HCT116 (cell line): ENCODE results near the gene RAC2. TPM values are rescaled to one million over a fixed set of nuclear protein-coding genes. Genes with fewer than 3 reads are reported as not detected.

Source experiments
- ATAC-seq: fragments of 200-7000 bp; cut with Tn5 transposase; 2 replicates; pipeline ENCODE4 v1.9.1; 2020; ENCODE audit warnings: mild to moderate bottlenecking, moderate library complexity
- BruUV-seq: library from RNA; stranded (reverse); fragments of 400-500 nt; replicated peaks from 2 replicates; lab custom pipeline; 2021; lab: Mats Ljungman, UMichigan
- CTCF ChIA-PET: fragments of 300-600 bp; sonication (Branson Sonifier 250); formaldehyde crosslinking; loops from one replicate; lab custom pipeline; 2021; ENCODE audit warnings: antibody characterized with exemption; lab: Charles Lee
- POLR2A ChIA-PET: fragments of 300-600, 350-600 bp; sonication (Branson Sonifier 250); formaldehyde crosslinking; loops from one replicate; lab custom pipeline; 2021; ENCODE audit warnings: antibody characterized with exemption; lab: Charles Lee
- RAD21 ChIA-PET, 2 experiments: fragments of 300-600 bp; sonication (Branson Sonifier 250); formaldehyde crosslinking; loops; one replicate each; lab custom pipeline; 2023; ENCODE audit warnings: low total read pairs in 2 of 2; ENCODE audit not compliant: uncharacterized antibody in 2 of 2, unreplicated experiment in 2 of 2, low non-redundant PET in 1 of 2; lab: Charles Lee
- DNase-seq: peaks from one replicate; pipeline ENCODE4 v3.0.0-alpha.2; 2010; ENCODE audit warnings: low read depth, low spot score
- H2AFZ ChIP-seq: fragments of 200-600 bp; shearing (Covaris generic), sonication (generic); 2 replicates; pipeline ENCODE4 v1.6.1; 2017; ENCODE audit warnings: low read depth, mixed run types, mixed read lengths, antibody characterized with exemption, low read length; ENCODE audit not compliant: poor library complexity, severe bottlenecking
- H3K27ac ChIP-seq: 2 replicates; pipeline ENCODE4 v1.5.1; 2012; ENCODE audit warnings: low read depth, low read length
- H3K27me3 ChIP-seq: fragments of 200-600 bp; sonication (generic); 2 replicates; pipeline ENCODE4 v1.6.1; 2016; ENCODE audit warnings: mixed run types, low read length, mixed read lengths; ENCODE audit not compliant: insufficient read depth
- H3K36me3 ChIP-seq, 2 experiments: fragments of 200-500 bp in 1 of 2; fragments of 200-600 bp in 1 of 2; sonication (Bioruptor generic) in 1 of 2; sonication (generic) in 1 of 2; 2 replicates each; pipeline versions ENCODE4 v1.5.1 to v1.6.1; 2014 to 2016; ENCODE audit warnings: low read length in 2 of 2, inconsistent platforms in 1 of 2, mixed read lengths in 1 of 2, mixed run types in 1 of 2; ENCODE audit not compliant: insufficient read depth in 2 of 2, control insufficient read depth in 1 of 2
- H3K4me1 ChIP-seq, 2 experiments: fragments of 200-600 bp in 1 of 2; sonication (generic) in 1 of 2; 2 replicates each; pipeline versions ENCODE4 v1.5.1 to v1.6.1; 2012 to 2017; ENCODE audit warnings: low read length in 2 of 2, inconsistent platforms in 1 of 2, mild to moderate bottlenecking in 1 of 2, mixed read lengths in 1 of 2, mixed run types in 1 of 2, moderate library complexity in 1 of 2; ENCODE audit not compliant: insufficient read depth in 2 of 2, control insufficient read depth in 1 of 2
- H3K4me2 ChIP-seq: fragments of 200-600 bp; sonication (generic); 2 replicates; pipeline ENCODE4 v1.6.1; 2017; ENCODE audit warnings: mixed run types, low read length, mixed read lengths
- H3K4me3 ChIP-seq, 2 experiments: fragments of 200-600 bp in 1 of 2; sonication (generic) in 1 of 2; replicated peaks in 1 of 2; 2 replicates each; pipeline ENCODE4 v1.5.1; 2011 to 2016; ENCODE audit warnings: low read length in 2 of 2, control low read depth in 1 of 2, low read depth in 1 of 2, mild to moderate bottlenecking in 1 of 2, mixed read lengths in 1 of 2, mixed run types in 1 of 2
- H3K79me2 ChIP-seq: fragments of 200-600 bp; sonication (generic); 2 replicates; pipeline ENCODE4 v1.6.1; 2017; ENCODE audit warnings: mild to moderate bottlenecking, mixed run types, low read length, moderate library complexity, mixed read lengths; ENCODE audit not compliant: insufficient read depth
- H3K9ac ChIP-seq: fragments of 200-600 bp; sonication (generic); 2 replicates; pipeline ENCODE4 v1.6.1; 2016; ENCODE audit warnings: low read length, mixed read lengths
- H3K9me2 ChIP-seq: fragments of 200-600 bp; sonication (generic), shearing (Covaris generic); 2 replicates; pipeline ENCODE4 v1.6.1; 2017; ENCODE audit warnings: mixed run types, mild to moderate bottlenecking, moderate library complexity; ENCODE audit not compliant: insufficient read depth
- H3K9me3 ChIP-seq, 2 experiments: fragments of 200-500 bp in 1 of 2; fragments of 200-600 bp in 1 of 2; sonication (Bioruptor generic) in 1 of 2; sonication (generic) in 1 of 2; 2 replicates each; pipeline ENCODE4 v1.6.1; 2014 to 2017; ENCODE audit warnings: low read length in 2 of 2, mixed read lengths in 2 of 2, inconsistent platforms in 1 of 2, low read depth in 1 of 2, mild to moderate bottlenecking in 1 of 2, mixed run types in 1 of 2, moderate library complexity in 1 of 2; ENCODE audit not compliant: control insufficient read depth in 1 of 2, insufficient read depth in 1 of 2
- H4K20me1 ChIP-seq: fragments of 200-600 bp; sonication (generic), shearing (Covaris generic); 2 replicates; pipeline ENCODE4 v1.6.1; 2017; ENCODE audit warnings: mixed run types, mild to moderate bottlenecking, moderate library complexity; ENCODE audit not compliant: insufficient read depth
- CBX3 ChIP-seq: IDR thresholded peaks from 2 replicates; pipeline ENCODE4 v1.6.1; 2012; ENCODE audit warnings: low read depth
- EGR1 ChIP-seq: IDR thresholded peaks from 2 replicates; pipeline ENCODE4 v1.6.1; 2012; ENCODE audit warnings: low read depth
- EZH2 ChIP-seq: fragments of 200-600 bp; sonication (generic); IDR thresholded peaks from 2 replicates; pipeline ENCODE4 v1.6.1; 2017; ENCODE audit warnings: antibody characterized with exemption, mixed run types
- EZH2phosphoT487 ChIP-seq: fragments of 200-600 bp; IDR thresholded peaks from 2 replicates; pipeline ENCODE4 v1.6.1; 2018; ENCODE audit warnings: antibody characterized with exemption, borderline replicate concordance
- FOSL1 ChIP-seq: IDR thresholded peaks from 2 replicates; pipeline ENCODE4 v1.6.1; 2012; ENCODE audit warnings: low read depth
- POLR2A ChIP-seq: IDR thresholded peaks from 2 replicates; pipeline ENCODE4 v1.7.0; 2011; ENCODE audit warnings: borderline replicate concordance; ENCODE audit not compliant: insufficient read depth, insufficient read length; ENCODE audit errors: extremely low read depth
- POLR2AphosphoS5 ChIP-seq: IDR thresholded peaks from 2 replicates; pipeline ENCODE4 v1.6.1; 2011; ENCODE audit warnings: mild to moderate bottlenecking, low read depth, low read length, moderate library complexity
- RAD21 ChIP-seq: IDR thresholded peaks from 2 replicates; pipeline ENCODE4 v1.6.1; 2012; ENCODE audit warnings: low read depth, mild to moderate bottlenecking
- TCF7L2 ChIP-seq: IDR thresholded peaks from 2 replicates; pipeline ENCODE4 v1.7.0; 2011; ENCODE audit warnings: borderline replicate concordance, inconsistent platforms; ENCODE audit not compliant: insufficient read depth, insufficient read length; ENCODE audit errors: extremely low read depth
- YY1 ChIP-seq: IDR thresholded peaks from 2 replicates; pipeline ENCODE4 v1.6.1; 2011; ENCODE audit warnings: low read length, low read depth, moderate library complexity, mild to moderate bottlenecking; ENCODE audit not compliant: insufficient replicate concordance; ENCODE audit errors: extremely low read depth
- intact Hi-C: fragments of 100-400 bp; cut with micrococcal nuclease; formaldehyde crosslinking; loops from 2 replicates; pipeline ENCODE4 v1.10.0; 2022
- total RNA-seq: library from RNA; stranded (reverse); gene quantifications from one replicate; pipeline ENCODE4 v1.2.1, GENCODE V29; 2021; ENCODE audit not compliant: unreplicated experiment
- TF ChIP-seq, protein P1 (sequence below), 3 experiments: fragments of 200-600 bp in 1 of 3; sonication (generic) in 1 of 3; IDR thresholded peaks in 2 of 3; conservative IDR thresholded peaks in 1 of 3; 2 replicates each; pipeline ENCODE4 v1.5.1; 2012 to 2017; ENCODE audit warnings: low read depth in 2 of 3, low read length in 2 of 3, antibody characterized with exemption in 1 of 3, borderline replicate concordance in 1 of 3, control low read depth in 1 of 3, mild to moderate bottlenecking in 1 of 3, mixed read lengths in 1 of 3, mixed run types in 1 of 3, moderate library complexity in 1 of 3; ENCODE audit not compliant: insufficient read depth in 1 of 3
- TF ChIP-seq, protein P2 (sequence below): IDR thresholded peaks from 2 replicates; pipeline ENCODE4 v1.6.1; 2012; ENCODE audit warnings: low read depth
- TF ChIP-seq, protein P3 (sequence below): IDR thresholded peaks from 2 replicates; pipeline ENCODE4 v1.6.1; 2011; ENCODE audit warnings: mild to moderate bottlenecking, low read length, moderate library complexity; ENCODE audit not compliant: insufficient replicate concordance; ENCODE audit errors: extremely low read depth

RAC2 gene
- total RNA-seq, 1 experiment from 2014 or later, result 62.0 TPM

DNA sequence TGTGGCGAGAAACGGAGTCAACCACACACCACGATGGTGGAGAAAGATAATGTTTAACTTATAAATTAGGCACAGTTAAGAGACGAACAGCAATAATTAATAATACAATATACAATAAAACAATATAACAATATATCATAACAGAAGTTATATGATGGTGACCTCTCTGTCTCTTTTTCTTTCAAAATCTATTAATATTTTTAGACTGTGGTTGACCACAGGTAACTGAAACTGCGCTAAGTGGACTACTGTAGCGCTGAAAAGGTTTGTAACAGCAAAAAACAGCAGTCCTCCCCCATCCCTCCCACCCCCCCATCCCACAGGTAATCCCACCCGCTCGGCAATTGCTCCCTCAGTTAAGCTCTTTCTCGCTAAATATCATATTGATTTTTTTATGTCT, 28.2 kb downstream of the RAC2 start:
- peaks cover 0 to 3% of the 10 kb centered on the region in 2 experiments; a peak in 2 of 4 replicates for H3K4me1 ChIP-seq
- no peaks in the 10 kb centered on the region for H3K9me2 ChIP-seq
- no peaks in the 10 kb centered on the region for H4K20me1 ChIP-seq
- H3K9ac ChIP-seq, result no peak overlapping the region
- no peaks in the 10 kb centered on the region; a peak in 1 of 4 replicates for H3K9me3 ChIP-seq
- CTCF ChIA-PET, result interaction anchor here (1.3 kb wide), 1 partner anchor 16 kb away, joined by 3 read pairs; no protein-coding TSS in a partner anchor
- RAD21 ChIA-PET, result no interaction called here
- intact Hi-C loops, result no loop called here
- DNase-seq (no peak), ATAC-seq (no peak)
- POLR2A ChIA-PET, result no interaction called here
- no peaks in the 10 kb centered on the region for H3K27me3 ChIP-seq
- no peak overlapping the region for H3K27ac ChIP-seq
- H2AFZ ChIP-seq, result no peak overlapping the region
- TF ChIP-seq FOSL1, result no peak
- TF ChIP-seq, protein P1, sequence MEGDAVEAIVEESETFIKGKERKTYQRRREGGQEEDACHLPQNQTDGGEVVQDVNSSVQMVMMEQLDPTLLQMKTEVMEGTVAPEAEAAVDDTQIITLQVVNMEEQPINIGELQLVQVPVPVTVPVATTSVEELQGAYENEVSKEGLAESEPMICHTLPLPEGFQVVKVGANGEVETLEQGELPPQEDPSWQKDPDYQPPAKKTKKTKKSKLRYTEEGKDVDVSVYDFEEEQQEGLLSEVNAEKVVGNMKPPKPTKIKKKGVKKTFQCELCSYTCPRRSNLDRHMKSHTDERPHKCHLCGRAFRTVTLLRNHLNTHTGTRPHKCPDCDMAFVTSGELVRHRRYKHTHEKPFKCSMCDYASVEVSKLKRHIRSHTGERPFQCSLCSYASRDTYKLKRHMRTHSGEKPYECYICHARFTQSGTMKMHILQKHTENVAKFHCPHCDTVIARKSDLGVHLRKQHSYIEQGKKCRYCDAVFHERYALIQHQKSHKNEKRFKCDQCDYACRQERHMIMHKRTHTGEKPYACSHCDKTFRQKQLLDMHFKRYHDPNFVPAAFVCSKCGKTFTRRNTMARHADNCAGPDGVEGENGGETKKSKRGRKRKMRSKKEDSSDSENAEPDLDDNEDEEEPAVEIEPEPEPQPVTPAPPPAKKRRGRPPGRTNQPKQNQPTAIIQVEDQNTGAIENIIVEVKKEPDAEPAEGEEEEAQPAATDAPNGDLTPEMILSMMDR (IDR thresholded peaks at IDR 0.05 in 2 of 3, conservative IDR thresholded peaks at IDR 0.05 in 1 of 3; ENCODE audit: borderline replicate concordance in 1 of 3, insufficient read depth in 1 of 3, low read depth in 2 of 3, low read length in 2 of 3), result no peak
- TF ChIP-seq POLR2AphosphoS5, result no peak
- no peak for TF ChIP-seq EGR1
- TF ChIP-seq CBX3, result no peak
- no peak for TF ChIP-seq YY1
- no peak for TF ChIP-seq EZH2phosphoT487
- TF ChIP-seq TCF7L2, result no peak
- TF ChIP-seq, protein P2, sequence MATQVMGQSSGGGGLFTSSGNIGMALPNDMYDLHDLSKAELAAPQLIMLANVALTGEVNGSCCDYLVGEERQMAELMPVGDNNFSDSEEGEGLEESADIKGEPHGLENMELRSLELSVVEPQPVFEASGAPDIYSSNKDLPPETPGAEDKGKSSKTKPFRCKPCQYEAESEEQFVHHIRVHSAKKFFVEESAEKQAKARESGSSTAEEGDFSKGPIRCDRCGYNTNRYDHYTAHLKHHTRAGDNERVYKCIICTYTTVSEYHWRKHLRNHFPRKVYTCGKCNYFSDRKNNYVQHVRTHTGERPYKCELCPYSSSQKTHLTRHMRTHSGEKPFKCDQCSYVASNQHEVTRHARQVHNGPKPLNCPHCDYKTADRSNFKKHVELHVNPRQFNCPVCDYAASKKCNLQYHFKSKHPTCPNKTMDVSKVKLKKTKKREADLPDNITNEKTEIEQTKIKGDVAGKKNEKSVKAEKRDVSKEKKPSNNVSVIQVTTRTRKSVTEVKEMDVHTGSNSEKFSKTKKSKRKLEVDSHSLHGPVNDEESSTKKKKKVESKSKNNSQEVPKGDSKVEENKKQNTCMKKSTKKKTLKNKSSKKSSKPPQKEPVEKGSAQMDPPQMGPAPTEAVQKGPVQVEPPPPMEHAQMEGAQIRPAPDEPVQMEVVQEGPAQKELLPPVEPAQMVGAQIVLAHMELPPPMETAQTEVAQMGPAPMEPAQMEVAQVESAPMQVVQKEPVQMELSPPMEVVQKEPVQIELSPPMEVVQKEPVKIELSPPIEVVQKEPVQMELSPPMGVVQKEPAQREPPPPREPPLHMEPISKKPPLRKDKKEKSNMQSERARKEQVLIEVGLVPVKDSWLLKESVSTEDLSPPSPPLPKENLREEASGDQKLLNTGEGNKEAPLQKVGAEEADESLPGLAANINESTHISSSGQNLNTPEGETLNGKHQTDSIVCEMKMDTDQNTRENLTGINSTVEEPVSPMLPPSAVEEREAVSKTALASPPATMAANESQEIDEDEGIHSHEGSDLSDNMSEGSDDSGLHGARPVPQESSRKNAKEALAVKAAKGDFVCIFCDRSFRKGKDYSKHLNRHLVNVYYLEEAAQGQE, result no peak
- TF ChIP-seq, protein P3, sequence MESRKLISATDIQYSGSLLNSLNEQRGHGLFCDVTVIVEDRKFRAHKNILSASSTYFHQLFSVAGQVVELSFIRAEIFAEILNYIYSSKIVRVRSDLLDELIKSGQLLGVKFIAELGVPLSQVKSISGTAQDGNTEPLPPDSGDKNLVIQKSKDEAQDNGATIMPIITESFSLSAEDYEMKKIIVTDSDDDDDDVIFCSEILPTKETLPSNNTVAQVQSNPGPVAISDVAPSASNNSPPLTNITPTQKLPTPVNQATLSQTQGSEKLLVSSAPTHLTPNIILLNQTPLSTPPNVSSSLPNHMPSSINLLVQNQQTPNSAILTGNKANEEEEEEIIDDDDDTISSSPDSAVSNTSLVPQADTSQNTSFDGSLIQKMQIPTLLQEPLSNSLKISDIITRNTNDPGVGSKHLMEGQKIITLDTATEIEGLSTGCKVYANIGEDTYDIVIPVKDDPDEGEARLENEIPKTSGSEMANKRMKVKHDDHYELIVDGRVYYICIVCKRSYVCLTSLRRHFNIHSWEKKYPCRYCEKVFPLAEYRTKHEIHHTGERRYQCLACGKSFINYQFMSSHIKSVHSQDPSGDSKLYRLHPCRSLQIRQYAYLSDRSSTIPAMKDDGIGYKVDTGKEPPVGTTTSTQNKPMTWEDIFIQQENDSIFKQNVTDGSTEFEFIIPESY, result no peak
- no peak for TF ChIP-seq RAD21
- no peak for TF ChIP-seq EZH2
- no peak for TF ChIP-seq POLR2A
- no peaks in the 10 kb centered on the region for H3K36me3 ChIP-seq
- H3K79me2 ChIP-seq, result no peaks in the 10 kb centered on the region
- no peak overlapping the region for H3K4me2 ChIP-seq
- no peak overlapping the region for H3K4me3 ChIP-seq
- BruUV-seq, result no TSS peak
